Measurements from ENCODE around the gene A2ML1.
"Not testable (repeated sequence)": the region's sequence is repeated elsewhere in the genome, so short reads cannot be mapped to it uniquely, and the experiment has no call there.

The A2ML1 gene

DNA sequence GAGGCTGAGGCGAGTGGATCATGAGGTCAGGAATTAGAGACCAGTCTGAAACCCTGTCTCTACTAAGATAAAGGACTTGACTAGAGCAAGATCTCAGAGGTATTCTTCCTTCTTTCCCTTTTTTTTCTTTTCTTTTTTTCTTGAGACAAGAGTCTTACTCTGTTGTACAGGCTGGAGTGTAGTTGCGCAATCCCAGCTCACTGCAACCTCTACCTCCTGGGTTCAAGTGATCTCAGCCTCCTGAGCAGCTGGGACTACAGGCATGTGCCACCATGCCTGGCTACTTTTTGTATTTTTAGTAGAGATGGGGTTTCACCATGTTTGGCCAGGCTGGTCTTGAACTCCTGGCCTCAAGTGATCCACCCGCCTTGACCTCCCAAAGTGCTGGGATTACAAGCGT lies 37.0 kb downstream of the A2ML1 start:
- not testable (repeated sequence) for DNase-seq

DNA sequence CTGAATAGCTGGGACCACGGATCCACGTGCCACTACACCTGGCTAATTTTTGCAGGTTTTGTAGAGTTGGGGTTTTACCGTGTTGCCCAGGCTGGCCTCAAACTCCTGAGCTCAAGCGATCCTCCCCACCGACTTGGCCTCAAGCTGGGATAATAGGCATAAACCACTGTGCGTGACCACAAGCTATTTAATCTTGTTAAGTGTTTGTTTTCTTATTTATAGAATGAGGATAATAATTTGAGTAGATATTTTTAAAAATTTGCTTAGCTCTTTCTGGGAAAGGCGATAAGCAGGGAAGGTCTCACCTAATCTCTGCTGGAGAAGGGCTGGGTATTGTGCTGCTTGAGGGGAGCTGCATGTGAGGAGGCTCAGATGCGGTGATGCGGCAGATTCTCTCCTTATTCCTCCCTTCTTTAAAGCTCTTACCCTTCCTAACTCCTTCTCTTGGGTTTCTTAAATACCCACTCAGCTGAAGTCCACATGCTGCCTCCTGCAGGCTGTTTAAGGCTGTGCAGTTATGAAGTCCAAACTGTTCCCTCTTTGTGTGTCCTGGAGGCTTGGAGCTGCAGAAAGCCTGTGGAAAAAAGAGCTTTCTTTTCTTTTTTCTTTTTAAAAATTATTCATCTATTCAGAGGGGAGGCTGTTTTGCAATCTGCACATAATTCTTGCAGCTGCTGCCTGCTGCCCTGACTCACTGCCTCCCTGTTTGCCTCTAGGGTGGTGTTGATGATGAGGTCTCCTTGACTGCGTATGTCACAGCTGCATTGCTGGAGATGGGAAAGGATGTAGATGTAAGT lies 37.9 kb downstream of the A2ML1 start:
- peak; percentile 9 to 15 for DNase-seq

DNA sequence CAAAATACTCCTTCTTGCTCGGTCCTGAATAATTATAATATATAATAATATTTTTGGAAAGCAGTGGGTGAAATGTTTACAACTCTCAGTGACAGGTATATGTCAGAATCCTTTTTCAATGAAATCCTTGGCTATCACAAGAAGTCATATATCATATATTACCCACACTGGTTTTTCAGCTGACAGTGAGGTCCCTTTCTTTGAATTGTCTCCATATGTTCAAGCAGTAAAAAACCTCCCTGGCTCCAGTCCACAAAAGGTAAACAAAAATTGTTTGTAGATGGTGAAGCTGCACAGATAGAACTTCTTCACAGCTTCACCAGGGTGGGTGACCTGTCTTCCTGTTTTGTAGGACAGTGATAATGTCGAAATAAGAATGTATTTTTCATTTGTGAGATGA lies 44.0 kb downstream of the A2ML1 start:
- no peak for DNase-seq

DNA sequence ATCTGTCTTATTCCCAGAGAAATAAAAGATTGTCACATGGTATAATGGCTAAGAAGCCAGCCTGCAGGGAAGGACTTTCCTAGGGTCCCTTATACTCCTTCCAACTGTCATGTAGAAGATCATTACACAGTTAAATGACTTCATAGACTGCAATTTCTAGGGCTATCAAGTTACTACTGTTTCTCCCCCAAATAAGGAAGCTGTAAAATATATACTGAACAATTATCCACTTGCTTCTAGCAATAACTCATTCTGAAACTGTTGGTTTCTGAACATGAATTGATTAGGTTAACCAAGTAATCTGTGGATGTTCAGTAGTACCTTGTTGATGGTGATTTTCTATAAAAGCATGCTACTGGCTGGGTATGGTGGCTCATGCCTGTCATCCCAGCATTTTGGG lies 44.6 kb downstream of the A2ML1 start:
- DNase-seq, result no peak

DNA sequence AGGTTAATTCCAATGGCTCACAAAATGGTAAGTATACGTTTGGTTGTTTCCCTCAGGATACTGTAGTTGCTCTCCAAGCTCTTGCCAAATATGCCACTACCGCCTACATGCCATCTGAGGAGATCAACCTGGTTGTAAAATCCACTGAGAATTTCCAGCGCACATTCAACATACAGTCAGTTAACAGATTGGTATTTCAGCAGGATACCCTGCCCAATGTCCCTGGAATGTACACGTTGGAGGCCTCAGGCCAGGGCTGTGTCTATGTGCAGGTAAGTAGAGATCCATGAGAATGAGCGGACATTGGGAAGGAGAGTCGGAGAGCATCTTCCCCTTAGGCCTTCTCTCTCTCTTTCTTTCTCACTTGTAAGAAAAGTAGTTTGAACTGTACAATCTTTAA lies 45.4 kb downstream of the A2ML1 start:
- no peak for DNase-seq

DNA sequence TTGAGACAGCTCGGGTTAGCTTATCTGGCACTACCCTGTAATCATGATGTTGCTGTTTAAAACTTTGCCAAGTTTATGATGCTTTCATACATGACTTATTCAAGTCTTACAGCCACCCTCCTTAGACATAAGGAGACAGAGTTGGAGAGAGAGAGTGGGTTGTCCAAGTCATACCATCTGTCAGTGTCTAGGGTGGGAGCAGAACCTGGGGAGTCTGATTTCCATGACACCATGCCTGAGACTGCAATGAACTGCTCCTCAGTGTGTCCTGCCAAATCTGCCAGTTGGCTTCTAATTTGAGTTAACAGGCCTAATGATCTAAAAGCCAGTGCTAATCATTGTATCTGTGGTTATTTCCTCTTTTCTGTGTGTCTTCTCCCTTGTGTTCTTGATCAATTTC lies 48.2 kb downstream of the A2ML1 start:
- DNase-seq, result no peak

DNA sequence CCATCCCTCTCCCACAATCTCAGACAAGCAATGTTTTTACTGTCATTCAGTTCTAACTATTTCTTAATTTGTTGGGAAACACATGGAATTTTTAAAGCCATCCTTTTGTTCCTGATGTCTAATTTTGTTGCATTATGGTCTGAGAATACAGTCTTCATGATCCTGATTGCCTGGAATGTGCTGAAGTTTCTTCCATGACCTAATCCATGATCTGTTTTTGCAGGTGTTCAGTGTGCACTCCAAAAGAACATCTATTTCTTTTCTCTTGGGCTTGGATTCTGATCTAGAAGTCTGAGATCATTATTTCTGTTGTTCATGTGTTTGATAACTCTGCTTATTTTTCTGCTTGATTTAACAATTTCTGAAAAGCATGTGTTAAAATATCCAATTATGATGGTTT lies 48.6 kb downstream of the A2ML1 start:
- no peak for DNase-seq

DNA sequence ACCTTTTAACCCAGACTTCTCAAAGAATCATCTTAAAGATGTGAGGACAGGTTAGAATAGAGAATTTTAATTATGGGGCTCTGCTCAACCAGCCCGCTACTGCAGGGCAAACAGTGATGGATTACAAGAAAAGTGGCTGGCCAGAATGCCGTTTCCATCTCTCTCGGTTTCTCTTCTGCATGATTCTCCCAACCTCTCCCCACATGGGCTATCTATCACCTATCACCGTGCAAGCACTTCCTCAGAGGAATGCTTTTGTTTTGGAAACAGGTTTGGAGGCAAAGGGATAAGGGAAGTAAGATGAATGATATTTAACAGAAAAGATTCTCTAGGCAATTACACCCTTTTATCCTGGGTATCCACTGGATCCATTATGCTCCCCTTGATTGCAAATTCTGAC lies 54.5 kb downstream of the A2ML1 start:
- no peak for DNase-seq

DNA sequence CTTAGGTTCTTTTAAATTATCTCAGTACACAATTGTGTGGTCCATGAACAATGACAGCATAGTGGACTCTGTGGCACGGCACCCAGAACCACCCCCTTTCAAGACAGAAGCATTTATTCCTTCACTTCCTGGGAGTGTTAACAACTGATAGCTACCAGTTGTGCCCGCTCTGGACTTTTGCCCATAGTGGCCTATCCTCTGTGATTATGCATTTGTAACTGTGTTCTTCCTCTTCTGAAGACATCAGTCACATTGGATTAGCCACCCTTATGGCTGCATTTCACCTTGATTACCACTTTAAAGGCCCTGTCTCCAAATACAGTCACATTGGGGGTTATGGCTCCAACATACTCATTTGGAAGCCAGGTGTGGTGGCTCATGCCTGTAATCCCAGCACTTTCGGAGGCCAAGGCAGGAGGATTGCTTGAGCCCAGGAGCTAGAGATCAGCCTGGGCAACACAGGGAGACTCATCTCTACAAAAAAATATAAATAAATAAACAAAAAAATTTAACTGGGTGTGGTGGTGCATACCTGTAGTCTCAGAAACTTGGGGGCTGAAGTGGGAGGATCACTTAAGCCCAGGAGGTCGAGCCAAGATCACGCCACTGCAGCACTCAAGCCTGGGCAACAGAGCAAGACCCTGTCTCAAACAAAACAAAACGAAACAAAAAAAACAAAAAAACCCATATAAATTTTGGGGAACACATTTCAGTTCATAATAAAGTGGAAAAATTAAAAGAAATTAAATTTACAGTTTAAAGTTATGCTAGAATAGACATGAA lies 64.3 kb downstream of the A2ML1 start:
- DNase-seq, result no peak

DNA sequence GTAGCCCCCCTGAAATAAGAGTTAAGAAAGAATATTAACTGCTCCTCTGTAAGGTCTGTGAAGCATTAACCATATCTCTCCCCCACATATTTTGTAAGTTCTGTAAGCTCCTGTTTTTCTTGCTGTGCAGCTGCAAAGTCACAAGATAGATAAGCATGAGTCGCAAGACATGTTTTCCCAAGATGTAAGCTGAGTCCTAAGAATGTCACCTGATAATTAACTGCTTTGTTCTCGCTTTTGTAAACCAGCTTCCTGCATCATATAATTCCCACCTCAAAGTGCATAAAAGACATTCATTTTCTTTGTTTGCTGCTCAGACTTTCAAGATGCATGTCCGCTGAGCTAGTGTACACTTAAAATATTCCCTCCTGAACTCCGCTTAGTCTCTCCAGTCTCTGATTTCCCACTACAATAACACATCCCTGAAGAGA lies 64.9 kb downstream of the A2ML1 start:
- no peak for DNase-seq

DNA sequence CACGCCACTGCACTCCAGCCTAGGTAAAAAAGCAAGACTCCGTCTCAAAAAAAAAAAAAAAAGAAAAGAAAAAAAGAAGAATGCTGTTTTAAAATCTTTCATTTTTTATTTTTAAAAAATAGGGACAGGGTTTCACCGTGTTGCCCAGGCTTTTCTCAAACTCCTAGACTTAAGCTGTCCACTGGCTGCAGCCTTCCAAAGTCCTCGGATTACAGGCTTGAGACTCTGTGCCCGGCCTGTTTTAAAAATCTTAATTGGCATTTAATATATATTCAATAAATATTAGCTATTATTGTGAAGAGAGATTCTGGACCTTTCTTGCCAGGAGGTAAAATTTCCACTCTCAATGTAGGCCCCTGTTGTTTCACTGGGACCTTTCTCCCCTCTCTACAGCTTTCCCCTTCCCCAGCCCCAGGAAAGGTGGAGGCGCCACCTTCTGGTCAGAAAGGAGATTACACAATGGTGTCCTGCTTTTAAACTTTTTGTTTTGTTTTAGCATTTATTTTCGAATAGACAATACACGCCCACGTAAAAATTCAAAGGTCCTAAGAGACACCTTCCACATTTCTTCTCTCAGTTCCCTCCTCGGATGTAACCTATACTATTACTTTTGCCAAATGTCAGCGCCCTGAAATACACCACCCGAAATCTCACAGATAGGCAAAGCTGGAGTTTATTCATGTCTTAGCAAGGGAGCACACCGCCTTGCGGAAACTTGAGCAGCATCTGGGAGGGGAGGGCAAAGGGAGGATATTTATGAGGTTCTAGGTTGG lies 68.1 kb downstream of the A2ML1 start:
- DNase-seq, result peak; percentile 50 to 77

DNA sequence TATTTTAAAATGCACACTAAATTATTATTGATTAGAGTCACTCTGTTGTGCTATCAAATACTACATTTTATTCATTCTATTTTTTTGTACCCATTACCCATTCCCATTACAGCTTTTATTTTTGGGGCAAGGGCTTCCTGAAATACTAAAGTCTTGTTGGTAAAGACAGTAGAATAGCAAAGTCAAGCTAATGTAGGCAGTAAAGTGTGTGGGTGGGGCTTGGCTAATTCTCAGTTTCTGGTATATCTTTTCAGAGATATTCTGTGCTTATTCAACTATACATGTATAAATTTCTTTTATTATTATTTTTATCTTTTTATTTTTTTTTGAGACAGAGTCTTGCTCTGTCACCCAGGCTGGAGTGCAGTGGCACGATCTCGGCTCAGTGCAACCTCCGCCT lies 69.6 kb downstream of the A2ML1 start:
- no peak for DNase-seq

DNA sequence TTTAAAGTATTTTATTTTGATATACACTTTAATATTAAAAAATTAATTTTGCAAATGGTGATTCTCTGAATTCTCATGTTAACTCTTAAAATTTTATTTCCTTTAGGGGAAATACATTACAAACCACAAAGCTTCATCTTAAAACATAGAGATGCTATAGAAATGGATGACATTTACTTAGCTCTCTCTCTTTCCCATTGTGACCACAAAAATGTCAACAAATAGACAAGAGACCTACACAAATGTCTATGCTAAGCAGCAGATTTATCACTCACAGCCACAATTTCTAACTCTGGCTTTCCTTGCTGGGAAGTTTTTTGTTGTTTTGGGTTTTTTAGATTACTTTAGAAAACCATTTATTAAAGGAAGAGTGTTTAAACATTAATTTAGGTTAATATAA lies 72.0 kb downstream of the A2ML1 start:
- DNase-seq, result no peak

DNA sequence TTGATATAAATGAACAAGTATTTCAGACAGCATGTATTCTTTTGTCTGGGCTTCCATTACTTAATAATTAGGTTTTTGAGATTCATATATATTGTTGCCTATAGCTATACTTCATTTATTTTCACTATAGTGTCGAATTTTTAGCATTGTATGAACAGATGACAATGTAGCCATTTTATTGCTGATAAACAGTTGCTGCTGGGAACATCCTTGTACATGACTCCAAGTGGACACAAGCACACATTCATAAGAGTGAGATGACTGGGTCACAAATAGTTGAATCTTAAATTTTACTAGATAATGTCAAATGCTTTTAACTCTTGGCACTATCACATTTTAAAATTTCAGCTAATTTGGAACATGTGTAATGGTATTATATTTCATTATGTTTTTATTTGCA lies 72.6 kb downstream of the A2ML1 start:
- DNase-seq, result no peak

DNA sequence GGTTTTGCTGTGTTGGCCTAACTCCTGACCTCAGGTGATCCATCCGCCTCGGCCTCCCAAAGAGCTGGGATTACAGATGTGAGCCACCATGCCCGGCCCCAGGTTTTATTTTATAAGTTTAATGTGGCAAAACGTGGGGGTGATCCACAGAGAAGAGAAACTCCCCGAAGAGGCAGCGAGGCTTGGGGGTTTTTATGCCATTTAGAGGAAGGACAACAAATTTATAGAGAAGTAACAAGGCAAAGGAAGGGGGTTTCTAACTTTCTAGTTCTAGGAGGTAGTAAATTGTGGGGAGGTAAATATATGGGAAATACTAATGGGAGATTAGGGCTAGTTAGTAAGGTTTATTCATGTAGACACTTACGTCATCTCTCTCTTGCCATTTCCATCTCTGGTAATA lies 74.7 kb downstream of the A2ML1 start:
- no peak for DNase-seq

DNA sequence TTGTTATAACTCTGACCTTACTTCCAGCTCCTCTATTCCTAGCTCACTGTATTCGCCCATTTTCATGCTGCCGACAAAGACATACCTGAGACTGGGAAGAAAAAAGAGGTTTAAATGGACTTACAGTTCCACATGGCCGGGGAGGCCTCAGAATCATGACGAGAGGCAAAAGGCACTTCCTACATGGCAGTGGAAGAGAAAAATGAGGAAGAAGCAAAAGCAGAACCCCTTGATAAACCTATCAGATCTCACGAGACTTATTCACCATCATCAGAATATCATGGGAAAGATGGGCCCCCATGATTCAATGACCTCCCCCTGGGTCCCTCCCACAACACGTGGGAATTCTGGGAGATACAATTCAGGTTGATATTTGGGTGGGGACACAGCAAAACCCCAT lies 77.4 kb downstream of the A2ML1 start:
- DNase-seq, result no peak

DNA sequence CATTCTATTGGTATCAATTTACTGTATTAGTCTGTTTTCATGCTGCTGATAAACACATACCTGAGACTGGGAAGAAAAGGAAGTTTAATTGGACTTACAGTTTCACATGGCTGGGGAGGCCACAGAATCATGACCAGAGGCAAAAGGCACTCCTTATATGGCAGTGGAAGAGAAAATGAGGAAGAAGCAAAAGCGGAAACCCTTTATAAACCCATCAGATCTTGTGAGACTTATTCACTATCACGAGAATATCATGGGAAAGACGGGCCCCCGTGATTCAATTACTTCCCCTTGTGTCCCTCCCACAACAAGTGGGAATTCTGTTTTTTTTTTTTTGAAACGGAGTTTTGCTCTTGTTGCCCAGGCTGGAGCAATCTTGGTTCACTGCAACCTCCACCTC lies 80.3 kb downstream of the A2ML1 start:
- DNase-seq, result not testable (repeated sequence)

DNA sequence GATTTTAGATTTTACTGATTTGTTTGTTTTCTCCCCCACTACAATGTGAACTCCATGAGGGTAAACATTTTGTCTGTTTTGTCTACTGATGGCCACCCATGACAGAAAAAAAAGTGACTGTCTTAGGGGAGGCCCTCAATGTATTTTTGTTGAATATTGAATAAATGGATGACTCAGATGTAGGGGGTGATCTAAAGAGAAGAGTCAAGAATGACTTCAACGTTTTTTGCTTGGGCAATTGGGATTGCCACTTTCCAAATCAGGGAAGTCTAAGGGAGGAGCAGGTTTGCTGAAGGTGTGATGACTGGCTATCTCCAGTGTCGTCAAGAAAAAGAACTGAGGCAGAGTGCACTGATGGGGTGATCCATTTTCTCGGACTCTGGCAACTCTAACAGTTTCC lies 81.2 kb downstream of the A2ML1 start:
- no peak for DNase-seq

DNA sequence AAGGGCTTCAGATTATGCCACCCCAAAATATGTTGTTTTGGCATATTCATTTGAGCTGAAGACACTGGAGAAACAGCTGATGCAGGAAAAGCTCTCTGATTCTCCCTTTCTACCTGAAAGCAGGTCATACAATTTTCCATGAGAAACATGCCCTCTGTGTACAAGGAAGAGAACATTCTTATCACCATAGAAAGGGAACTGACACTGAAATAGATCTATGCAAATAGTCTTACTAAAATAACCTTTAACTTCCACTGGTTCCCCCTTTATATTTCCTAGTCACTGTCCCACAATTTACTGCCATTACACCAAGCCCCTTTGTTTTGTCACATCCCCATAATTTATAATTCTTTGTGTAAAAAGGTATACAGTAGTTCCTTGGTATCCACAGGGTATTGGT lies 82.2 kb downstream of the A2ML1 start:
- DNase-seq, result no peak

DNA sequence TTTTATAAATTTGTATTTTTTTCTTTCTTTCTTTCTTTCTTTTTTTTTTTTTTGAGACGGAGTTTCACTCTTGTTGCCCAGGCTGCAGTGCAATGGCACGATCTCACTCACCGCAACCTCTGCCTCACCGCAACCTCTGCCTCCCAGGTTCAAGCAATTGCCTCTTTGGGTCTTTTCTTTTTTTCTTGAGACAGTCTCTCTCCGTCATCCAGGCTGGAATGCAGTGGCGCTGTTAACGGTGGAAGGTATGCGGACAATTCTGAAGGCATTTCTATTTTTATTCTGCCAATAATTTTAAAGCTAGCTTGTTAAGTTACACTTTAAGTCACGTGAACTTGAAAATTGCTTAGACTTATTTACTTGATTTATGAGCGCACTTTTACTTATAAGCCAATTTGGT lies 83.1 kb downstream of the A2ML1 start:
- no peak for DNase-seq

DNA sequence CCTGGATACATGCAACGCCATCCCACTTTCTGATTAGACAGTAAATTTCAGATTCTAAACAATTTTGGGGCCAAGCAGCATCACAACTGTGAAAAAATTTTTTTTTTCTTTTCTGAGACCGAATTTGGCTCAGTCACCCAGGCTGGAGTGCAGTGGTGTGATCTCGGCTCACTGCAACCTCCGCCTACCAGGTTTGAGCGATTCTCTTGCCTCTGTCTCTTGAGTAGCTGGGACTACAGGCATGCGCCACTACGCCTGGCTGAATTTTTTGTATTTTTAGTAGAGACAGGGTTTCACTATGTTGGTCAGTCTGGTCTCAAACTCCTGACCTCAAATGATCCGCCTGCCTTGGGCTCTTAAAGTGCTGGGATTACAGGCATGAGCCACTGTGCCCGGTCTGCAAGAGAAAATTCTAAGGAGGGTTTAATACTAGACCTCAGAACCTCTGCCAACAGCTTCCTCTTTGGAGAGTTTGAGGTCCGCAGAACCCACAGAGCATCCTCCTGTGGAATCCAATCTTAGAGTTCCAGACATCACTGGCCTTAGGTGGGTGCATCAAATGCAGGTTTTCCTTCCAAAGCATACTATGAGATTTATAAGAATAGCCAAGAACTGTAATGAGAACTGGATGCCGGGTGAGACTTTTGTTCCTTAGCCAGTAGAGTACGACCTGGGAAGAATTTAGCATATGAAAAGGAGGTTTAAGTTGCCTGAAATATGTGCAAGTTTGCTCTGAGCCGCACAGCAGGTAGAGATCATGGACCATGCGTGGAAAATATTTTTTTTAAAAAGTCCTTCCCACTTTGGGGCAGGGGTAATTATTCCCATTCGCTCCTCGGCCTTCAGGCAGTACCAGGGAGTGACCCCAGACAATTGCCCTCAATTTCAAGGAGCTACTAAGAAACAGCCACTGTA lies 84.1 kb downstream of the A2ML1 start:
- DNase-seq, result no peak

DNA sequence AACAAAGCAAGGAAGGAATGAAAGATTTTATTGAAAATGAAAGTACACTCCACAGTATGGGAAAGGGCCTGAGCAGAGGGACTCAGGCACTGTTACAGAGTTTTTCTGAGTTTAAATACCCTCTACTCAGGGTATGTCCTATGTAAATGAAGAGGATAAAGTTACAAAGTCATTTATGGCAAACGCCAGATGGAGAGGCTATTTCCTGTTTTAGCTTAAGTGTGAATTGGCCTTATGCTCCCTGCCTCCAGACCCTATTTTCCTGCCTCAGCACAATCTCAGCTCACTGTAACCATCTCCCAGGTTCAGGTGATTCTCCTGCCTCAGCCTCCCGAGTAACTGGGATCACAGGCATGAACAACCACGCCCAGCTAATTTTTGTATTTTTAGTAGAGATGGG lies 85.1 kb downstream of the A2ML1 start:
- no peak for DNase-seq

DNA sequence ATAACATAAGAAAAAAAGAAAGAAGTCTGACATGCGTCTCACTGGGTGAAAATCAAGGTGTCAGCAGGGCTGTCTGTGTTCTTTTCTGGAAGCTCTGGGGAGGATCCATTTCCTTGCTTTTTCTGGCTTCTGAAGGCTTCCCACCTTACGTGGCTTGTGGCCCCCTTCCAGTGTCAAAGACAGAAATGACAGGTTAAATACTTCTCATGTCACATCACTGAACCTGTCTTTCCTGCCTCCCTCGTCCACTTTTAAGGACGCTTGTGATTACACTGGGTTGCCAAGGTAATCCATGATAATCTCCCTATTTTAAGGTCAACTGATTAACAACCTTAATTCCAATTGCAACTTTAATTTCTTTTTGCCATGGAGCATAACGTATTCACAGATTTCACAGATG lies 87.3 kb downstream of the A2ML1 start:
- DNase-seq, result no peak

Measured in activated CD4-positive, alpha-beta T cell treated with anti-CD3 and anti-CD28 coated beads for 4 hours (primary cell).